ENCODE measurements around the gene OSBPL7.
A peak's percentile ranks its signal among the peaks of the same experiment; 100 is the strongest.
"Not testable (repeated sequence)": the region's sequence is repeated elsewhere in the genome, so short reads cannot be mapped to it uniquely, and the experiment has no call there.

OSBPL7 gene

DNA sequence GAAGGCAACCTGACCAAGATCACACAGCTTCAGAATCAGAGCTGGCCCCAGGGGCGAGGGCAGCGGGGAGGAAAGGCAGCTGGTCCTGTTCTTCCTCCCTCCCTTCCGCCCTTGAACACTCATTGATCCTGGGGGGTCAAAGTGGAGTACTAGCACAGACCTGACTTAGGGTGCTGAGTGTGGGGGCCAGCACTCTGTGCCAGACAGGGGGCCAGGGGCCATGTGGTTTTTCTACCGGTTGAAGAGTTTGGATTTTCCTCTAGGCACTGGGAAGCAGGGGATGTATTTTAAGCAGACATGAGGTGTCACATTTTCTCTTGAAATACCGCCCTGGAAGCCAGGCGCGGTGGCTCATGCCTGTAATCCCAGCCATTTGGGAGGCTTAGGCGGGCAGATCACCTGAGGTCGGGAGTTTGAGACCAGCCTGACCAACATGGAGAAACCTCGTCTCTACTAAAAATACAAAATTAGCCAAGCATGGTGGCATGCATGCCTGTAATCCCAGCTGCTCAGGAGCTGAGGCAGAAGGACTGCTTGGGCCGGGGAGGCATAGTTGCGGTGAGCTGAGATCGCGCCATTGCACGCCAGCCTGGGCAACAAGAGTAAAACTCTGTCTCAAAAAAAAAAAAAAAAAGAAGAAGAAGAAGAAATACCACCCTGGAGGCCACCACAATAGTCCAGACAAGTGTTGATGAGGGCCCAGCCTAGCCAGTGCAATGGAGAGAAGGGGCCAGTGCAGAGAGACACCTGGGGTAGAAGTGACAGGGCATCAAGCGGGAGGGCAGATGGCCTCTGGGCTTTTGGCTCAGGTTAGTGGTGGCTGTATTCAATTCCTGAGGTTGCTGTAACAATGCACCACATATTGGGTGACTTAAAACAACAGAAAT lies 15.3 kb downstream of the OSBPL7 start:
- DNase-seq (ENCODE audit: low read depth in 3 of 3), result no peak

DNA sequence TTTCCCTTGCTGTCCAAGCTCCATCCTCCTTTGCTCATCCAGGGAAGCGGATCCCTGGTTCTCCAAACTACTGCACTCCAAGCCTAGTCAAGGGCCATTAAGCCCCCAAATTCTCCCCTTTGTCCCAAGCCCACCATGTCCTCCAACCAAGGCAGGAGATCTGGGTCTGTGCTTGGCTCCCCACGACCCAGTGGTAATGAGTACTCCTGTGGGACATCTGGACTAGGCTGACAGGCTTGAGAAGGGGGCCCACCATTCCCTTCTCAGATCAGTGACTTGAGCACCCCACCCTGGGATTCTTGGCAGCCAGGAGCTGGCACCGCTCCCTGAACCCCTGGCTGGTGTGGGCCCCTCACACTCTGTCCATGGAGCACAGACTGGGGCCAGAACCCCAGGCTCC lies 17.1 kb downstream of the OSBPL7 start:
- DNase-seq (ENCODE audit: low read depth in 3 of 3), result no peak

DNA sequence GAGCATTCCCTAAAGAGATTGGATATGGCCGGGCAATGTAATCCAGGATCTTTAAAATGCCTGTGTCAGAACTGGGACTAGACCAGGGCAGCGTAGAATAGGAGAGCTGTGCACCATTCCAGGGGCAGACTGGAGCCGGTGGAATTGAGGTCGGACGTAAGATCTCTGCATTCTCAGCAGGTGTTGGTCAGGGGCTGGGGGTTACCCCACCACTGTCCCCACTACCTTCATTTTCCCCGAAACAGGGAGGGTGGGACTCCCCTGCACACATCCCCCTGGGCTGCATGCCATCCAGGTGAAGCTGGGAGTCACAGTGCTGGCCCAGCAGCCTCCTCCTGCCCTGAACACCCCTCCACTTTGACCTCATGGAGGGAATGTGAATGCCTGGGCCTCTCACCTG lies 17.8 kb downstream of the OSBPL7 start:
- DNase-seq (ENCODE audit: low read depth in 3 of 3), result no peak

DNA sequence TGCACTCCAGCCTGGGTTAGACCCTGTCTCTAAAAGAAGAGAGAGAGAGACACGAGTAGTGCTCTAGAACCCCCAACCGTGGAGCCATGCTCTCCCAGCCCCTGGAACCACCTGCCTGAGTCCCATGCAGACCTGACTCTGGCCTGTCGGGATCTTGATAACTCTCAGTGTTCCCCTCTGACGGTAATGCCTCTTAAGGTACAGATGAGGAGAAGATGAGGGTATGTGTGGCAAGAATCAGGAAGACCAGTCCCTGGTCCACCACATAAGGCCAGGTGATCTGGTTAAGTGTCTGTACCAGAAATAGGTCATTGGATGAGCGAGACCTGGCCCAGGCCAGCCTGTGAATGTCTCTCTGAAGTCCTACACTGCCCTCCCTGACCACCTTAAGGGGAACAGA lies 18.4 kb downstream of the OSBPL7 start:
- DNase-seq (ENCODE audit: low read depth in 3 of 3), result no peak

DNA sequence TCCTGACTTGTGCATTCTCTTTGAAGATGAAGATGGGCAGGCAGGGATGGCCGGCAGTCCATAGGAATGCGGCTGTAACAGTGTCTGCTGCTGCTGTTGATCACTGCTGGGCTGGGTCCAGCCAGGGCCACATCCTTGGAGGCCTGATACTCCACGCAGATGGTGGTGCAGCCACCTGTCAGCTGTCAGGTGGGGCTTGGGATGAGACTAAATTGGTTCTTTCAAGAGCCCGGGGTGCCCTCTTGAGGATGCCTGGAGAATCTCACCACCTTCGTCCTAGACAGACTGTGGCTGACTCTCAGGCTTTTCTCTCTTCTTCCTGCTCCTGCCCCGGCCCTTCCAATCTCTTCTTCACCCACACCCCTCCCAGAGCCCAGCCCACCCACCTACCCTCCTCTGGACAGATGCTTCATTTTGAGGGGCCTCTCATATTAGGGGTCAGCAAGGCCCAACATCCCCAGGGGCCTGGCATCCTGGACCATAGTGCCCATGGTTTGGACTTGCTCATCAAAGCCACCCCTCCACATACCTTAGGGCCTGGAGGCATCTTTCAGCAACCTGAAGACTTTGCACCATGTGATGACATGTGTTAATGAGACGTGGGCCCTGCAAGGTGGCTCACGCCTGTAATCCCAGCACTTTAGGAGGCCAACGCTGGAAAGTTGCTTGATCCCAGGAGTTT lies 19.1 kb downstream of the OSBPL7 start:
- DNase-seq (ENCODE audit: low read depth in 3 of 3), result peak; percentile 20 to 61 (median 37)

DNA sequence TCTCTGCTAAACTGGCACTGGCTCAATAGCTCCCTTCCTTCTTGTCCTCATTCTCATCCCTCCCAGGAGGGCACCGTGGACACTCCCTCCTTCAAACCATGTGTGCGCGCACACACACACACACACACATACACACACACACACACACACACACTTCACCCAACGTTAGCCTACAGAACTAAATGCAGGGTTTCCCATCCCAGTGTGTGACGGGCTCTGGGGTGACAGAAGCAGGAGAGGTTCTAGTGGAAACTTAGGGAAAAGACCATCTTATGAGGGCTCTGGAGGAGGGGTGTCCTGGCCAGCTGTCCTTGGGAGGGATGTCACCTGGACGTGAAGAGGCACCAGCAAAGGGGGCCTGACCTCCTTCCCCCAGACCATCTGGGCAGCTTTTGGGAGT lies 19.7 kb downstream of the OSBPL7 start:
- no peak for DNase-seq (ENCODE audit: low read depth in 3 of 3)

DNA sequence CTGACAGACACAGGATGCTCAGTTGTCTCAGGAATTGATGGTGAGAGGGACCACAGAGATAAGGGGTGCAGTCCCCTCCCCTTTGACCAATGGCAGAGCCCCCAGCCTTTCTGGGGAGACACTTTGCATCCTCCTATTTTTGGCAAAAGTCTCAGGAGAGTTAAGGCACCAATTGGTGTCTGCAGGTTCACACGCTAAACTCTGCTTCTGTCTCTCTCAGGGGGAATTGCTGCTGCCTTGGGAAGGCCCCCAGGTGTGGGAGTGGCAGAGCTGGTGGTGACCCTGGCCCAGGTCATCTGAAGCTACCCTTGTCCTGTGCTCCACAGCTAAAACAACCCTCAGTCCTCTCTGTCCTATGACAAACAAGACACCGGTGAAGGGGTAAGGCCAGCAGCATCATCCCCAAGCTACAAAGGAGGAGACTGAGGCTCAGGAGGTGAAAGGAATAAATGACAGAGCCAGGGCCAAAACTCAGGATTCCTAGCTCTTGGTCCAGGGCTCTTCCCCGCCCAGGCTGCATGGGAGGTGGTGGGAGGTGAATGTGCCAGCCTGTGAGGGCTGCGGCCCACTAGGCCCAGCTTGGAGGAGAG lies 20.3 kb downstream of the OSBPL7 start:
- DNase-seq (ENCODE audit: low read depth in 3 of 3), result no peak

DNA sequence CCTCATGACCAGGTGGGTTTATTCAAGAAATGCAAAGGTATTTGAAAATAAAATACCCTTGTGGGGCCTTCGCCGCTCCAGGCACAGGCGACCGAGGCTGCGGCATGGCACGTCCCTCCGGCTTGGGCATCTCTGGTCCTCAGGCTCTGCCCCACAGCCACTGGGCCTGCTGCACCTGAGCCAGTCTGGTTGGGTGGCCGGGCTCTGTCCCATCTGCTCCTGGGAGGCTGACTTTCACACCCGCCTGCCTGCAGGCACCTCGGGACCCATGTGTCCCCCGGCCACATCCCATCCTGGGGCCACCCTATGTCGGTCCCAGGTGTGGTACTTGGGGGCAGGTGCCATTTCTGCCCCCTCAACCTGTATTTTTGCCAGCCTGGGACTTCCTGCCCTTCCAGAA lies 20.9 kb downstream of the OSBPL7 start:
- no peak for DNase-seq (ENCODE audit: low read depth in 3 of 3)

DNA sequence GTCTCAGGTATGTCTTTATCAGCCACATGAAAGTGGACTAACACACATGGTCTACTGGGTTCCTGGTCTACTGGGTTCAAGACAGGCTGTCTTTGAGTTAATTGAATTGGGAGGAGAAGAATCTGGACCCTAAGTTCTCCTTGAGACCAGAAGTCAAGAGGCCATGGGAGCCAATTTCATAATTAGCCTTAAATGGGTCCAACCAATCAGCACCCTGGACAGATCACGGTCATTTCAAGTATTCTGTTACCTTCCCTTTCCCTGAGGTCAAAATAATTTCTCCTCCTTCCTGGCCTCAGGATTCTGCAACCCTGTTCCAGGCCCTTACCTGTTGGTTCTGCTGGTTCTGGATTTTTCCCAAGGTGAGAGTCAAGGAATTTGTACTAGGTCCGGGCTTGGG lies 23.8 kb downstream of the OSBPL7 start:
- no peak for DNase-seq (ENCODE audit: low read depth in 3 of 3)

DNA sequence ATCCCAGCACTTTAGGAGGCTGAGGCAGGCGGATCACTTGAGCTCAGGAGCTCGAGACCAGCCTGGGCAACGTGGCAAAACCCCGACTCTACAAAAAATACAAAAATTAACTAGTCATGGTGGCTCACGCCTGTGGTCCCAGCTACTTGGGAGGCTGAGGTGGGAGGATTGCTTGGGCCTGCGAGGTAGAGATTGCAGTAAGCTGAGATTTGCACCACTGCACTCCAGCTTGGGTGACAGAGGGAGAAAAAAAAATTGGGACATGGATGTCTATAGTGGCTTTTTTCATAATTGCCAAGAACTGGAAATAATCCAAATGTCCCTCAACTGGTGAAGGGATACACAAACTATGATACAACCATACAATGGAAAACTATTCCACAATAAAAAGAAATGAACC lies 28.6 kb downstream of the OSBPL7 start:
- DNase-seq (ENCODE audit: low read depth in 3 of 3), result no peak

DNA sequence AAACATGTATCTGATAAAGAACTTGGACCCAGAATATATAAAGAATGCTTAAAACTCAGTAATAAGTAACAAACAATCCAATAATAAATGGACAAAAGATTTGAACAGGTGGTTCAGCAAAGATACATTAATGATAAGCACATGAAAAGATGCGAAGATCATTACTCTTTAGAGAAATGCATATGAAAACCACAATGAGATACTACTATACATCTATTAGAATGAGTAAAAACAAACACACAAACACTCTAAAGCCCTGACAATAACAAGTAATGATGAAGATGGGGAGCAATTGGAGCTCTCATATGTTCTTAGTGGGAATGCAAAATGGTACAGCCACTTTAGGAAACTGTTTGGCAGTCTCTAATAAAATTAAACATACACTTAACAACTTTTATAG lies 29.1 kb downstream of the OSBPL7 start:
- no peak for DNase-seq (ENCODE audit: low read depth in 3 of 3)

DNA sequence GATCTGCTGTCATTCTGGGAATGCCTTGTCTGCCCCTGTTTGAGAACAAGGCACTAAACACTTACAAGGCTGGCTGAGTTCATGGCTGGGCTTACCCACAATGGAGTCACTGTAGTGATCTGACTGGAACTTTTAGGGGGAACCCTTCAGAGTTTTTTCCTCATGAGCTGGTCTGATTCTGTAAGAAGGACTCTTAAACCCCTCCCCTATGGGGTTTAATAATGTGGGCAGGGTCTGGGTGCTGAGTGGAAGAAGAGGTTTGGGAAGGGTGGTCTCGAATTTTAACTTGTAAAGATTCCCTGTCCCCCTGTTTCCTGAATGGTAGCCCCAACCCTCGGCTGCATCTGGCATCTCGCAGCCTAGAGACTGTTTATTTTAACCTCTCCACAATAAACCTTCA lies 30.6 kb downstream of the OSBPL7 start:
- DNase-seq (ENCODE audit: low read depth in 3 of 3), result no peak

DNA sequence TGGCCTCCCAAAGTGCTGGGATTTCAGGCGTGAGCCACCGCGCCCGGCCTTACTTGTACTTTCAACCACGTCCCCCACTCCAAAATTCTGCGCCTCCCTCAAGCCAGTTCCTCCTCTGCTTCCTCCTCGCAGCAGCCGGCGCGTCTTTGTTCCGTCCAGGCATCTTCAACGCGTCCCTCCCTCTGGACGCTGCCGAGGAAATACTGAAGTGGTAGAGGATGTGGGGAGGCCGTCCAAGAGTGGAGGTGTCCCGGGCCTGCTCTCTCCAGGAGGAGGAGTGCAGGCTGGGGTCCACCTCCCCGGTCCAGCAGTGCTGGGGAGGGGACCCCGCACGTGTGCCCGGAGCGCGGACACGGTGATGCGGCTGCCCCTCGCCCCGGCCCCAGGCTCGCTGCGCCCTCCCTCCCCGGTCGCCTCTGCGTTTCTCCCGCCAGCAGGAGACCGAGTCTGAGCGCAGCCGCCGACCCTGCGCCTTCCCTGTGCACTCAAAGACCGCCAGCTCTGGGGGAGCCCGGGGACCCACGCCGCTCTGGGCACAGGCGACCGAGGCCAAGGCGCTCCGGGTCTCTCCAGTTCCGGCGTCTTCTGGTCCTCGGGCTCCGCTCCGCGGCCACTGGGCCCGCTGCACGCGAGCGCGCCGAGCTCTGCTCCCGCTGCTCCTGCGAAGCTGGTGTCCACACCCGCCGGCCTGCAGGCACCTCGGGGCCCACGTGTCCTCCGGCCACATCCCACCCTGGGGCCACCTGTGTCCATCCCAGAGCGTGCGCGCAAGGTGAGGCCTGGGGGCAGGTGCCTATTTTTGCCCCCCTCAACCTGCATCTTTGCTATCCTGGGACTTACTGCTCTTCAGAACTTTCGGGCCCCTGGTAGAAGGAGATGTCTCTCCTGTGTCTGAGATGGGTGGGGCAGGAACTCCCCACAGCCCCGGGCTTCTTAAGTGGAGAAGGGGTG lies 31.7 kb downstream of the OSBPL7 start:
- peak; percentile 19 to 60 (median 44) for DNase-seq (ENCODE audit: low read depth in 3 of 3)

DNA sequence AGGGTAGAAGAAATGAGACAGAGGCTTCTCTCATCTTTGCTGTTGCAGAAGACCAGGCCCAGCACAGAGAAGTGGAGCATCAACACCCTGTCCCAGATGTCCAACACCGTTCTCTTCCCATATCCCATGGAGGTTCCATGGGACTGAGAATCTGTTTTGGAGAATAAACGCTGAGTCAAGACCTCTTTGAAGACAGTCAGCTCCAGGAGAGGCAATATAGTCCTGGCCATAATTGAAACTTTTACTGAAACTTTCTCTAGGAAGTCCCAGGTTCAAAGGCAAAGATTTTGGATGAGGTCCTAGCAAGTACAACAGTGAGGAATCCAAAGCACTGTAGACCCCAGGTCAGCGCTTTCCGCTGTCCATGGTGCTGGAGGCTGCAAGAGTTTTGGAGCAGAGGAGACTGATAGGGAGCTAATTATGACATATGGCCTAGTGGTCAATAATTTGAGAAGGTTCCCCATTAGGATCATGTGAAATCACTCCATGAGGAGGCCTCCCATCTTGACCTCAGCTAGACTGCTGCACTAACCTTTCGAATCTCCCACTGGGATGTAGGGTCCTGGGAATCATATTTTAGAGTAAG lies 36.0 kb downstream of the OSBPL7 start:
- peak in 1 of 3 experiments; percentile 12 for DNase-seq (ENCODE audit: low read depth in 3 of 3)

DNA sequence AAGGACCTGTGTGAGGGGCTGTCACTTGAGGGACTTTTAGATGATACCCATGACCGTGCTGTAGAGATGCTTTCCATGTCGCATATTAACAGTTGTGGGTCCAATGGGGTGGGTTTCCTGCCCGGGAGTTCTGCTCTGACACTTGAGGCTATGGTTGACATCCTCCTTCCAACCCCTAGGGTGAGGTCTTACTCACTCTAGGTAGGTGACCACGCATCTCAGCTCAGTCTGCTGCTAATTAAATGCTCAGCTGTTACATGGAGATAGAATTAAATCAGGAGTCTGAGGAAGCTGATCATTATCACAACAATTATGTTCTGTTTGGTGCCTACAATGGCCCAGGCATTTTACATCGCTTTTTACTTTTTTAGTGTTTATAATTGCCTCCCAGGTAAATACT lies 40.2 kb downstream of the OSBPL7 start:
- DNase-seq (ENCODE audit: low read depth in 3 of 3), result no peak

DNA sequence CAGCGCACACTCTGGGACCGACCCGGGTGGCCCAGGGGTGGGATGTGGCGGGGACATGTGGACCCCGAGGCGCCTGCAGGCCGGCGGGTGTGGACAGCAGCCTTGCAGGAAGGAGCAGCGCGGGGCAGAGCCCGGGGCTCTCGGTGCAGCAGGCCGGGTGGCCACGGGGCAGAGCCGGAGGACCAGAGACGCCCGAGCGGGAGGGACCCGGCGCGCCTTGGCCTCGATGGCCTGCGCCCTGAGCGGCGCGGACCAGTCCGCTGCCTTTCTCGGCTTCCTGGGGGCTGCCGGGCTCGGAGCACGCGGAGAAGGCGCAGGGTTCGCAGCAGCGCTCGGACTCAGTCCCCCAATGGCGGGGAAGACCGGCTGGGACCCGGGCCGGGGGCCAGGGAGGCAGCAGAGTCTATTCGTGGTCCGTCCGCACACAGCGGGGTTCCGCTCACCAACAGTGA lies 43.4 kb downstream of the OSBPL7 start:
- DNase-seq (ENCODE audit: low read depth in 3 of 3), result no peak

DNA sequence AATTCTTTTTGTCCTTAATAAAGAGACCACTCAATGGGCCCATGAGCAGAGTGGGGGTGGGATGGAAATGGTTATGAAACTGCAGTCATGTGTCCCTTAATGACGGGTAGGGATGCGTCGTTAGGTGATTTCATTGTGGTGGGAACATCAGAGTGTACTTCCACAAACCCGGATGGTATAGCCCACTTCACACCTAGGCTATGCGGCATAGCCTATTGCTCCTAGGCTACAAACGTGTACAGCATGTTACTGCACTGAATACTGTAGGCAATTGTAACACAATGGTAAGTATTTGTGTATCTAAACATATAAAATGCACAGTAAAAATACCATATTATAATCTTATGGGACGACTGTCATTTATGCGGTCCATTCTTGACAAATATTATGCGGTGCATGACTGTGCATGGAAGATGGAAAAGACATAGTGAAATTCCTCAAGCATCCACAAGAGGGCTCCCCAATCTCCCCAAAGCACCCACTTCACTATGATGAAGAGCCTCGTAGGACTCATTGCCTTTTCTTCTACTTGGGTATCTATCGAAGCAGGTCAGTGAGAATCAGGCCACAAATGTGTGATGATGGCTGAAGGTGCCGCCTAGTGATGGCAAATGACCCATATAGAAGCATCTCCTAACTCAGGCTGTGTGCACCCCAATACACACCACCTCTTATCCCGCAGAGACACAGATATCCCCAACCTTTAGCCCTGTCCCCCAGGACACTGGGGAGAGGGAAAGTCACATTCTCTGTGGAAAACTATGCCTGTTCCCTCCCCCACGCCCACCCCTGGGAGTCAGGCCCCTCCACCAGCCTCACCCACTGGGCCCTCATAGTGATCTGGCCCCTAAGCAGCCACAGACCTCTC lies 45.0 kb downstream of the OSBPL7 start:
- DNase-seq (ENCODE audit: low read depth in 3 of 3), result peak in 1 of 3 experiments; percentile 15

DNA sequence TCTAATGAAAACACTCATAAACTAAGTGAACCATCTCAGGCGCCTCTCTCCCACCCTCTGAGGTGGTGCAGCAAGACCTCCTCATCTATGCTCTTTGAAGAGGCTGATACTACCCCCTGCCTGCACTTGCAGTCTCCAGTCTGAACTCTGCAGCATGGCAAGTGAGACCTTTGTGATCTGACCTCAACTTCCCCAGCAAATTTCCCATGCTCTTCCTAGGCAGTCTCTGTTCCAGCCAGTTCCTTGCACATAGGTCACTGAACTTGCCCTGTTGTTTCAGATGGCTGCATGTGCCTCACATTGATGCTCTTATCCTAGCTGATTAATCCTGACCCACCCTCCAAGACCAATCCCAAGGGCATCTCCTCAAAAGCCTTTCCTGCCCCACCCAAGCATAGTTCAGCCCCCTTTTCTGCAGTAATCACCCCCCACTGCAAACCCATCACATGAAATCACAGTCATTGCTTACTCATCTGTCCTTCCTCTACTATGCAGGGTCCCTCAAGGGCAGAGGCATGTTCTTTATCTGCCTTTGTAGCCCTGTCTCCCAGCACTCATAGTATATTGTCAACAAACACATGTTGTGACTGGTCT lies 46.5 kb downstream of the OSBPL7 start:
- DNase-seq (ENCODE audit: low read depth in 3 of 3), result no peak

DNA sequence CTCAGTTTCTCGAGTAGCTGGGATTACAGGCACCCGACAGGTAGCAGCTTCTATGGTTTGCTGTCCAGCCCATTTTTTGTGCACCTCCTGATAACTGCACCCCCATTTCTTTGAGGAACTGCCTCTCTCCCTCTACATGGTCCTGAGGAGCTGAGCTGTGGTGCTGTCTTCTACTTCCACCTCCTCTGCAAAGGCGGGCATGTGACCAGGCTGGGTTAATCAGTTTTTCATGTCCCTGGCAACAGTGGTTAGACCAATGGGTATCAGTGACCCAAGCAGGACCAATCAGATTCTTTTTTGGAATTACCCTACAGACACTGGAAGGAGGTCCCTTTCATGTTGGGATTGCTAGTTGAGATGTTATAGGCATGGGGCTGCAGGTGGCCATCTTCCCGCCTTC lies 47.3 kb downstream of the OSBPL7 start:
- DNase-seq (ENCODE audit: low read depth in 3 of 3), result no peak

DNA sequence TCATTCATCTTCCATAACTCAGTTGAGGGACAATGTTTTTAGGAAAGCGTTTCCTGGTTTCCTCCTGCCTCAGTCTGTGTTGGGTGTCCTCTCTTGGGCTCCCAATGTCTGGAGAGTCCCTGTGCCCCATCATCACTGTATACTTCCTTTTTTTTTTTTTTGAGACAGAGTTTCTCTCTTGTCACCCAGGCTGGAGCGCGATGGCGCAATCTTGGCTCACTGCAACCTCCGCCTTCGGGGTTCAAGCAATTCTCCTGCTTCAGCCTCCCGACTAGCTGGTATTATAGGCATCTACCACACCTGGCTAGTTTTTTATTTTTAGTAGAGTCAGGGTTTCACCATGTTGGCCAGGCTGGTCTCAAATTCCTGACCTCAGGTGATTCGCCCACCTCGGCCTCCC lies 47.9 kb downstream of the OSBPL7 start:
- not testable (repeated sequence) for DNase-seq (ENCODE audit: low read depth in 3 of 3)

Measured in stimulated activated CD4-positive, alpha-beta T cell treated with anti-CD3 and anti-CD28 coated beads, TNF-alpha, amount 100 ng/mL, for 24 hours (primary cell).